GM19193 (cell line): ENCODE results near the gene ZNF687.

ENCODE experiments used
- POLR2A ChIP-seq: IDR thresholded peaks from 4 replicates; pipeline ENCODE4 v1.6.1; 2011; ENCODE audit not compliant: insufficient read depth, insufficient read length; ENCODE audit errors: extremely low read depth

ZNF687 gene

GRCh38 chr1:151324390-151324930 is 42.4 kb downstream of the ZNF687 start:
- TF ChIP-seq POLR2A, result no peak

GRCh38 chr1:151325231-151325630 is 43.1 kb downstream of the ZNF687 start:
- TF ChIP-seq POLR2A, result no peak

GRCh38 chr1:151325646-151326429 is 43.7 kb downstream of the ZNF687 start:
- TF ChIP-seq POLR2A, result no peak

GRCh38 chr1:151326619-151327222 is 44.6 kb downstream of the ZNF687 start:
- no peak for TF ChIP-seq POLR2A

GRCh38 chr1:151327223-151327902 is 45.3 kb downstream of the ZNF687 start, which contains the start of gene PI4KB:
PI4KB (minus strand) TSS chr1:151327416; CDS start chr1:151316481, 10,935 bp downstream.
- peak; percentile 80 for TF ChIP-seq POLR2A

GRCh38 chr1:151327903-151328674 is 46.0 kb downstream of the ZNF687 start:
- no peak for TF ChIP-seq POLR2A

- TF ChIP-seq POLR2A, result no peak
These were observed 52.7 kb downstream of the ZNF687 start for GRCh38 chr1:151334822-151335221.

GRCh38 chr1:151336556-151336955 is 54.5 kb downstream of the ZNF687 start:
- no peak for TF ChIP-seq POLR2A

- no peak for TF ChIP-seq POLR2A
These were observed 59.0 kb downstream of the ZNF687 start for GRCh38 chr1:151340870-151341754.
